Lung (tissue), 12 donors: ENCODE measurements around the gene IL36B. TPM values are rescaled to one million over a fixed set of nuclear protein-coding genes. Genes with fewer than 3 reads are reported as not detected.

Experiments
- ATAC-seq: fragments of 200-7000 bp; cut with Tn5 transposase; one replicate; pipeline ENCODE4 v1.9.1; 2020; ENCODE audit warnings: moderate number of reproducible peaks; ENCODE audit not compliant: insufficient read depth, low FRiP score
- DNase-seq, 3 donors: peaks; one replicate each; pipeline ENCODE4 v3.0.0-alpha.2; 2013 to 2017
- H3K27ac ChIP-seq, 2 donors: one replicate each; pipeline ENCODE4 v1.5.1; 2013; ENCODE audit warnings: mild to moderate bottlenecking in 2 of 2, moderate library complexity in 2 of 2, control low read depth in 1 of 2, inconsistent platforms in 1 of 2, low read depth in 1 of 2, low read length in 1 of 2
- H3K27me3 ChIP-seq, 3 donors: one replicate each; pipeline ENCODE4 v1.5.1; 2013; ENCODE audit warnings: low read length in 2 of 3; ENCODE audit not compliant: control insufficient read depth in 3 of 3, insufficient read depth in 3 of 3
- H3K36me3 ChIP-seq, 4 donors: one replicate each; pipeline ENCODE4 v1.5.1; 2013; ENCODE audit warnings: low read length in 4 of 4, mild to moderate bottlenecking in 1 of 4, moderate library complexity in 1 of 4; ENCODE audit not compliant: control insufficient read depth in 4 of 4, insufficient read depth in 4 of 4
- H3K4me1 ChIP-seq, 5 donors: one replicate each; pipeline ENCODE4 v1.5.1; 2013; ENCODE audit warnings: low read length in 5 of 5, mild to moderate bottlenecking in 2 of 5, moderate library complexity in 1 of 5; ENCODE audit not compliant: control insufficient read depth in 5 of 5, insufficient read depth in 5 of 5
- H3K4me3 ChIP-seq: one replicate; pipeline ENCODE4 v1.5.1; 2013; ENCODE audit warnings: mild to moderate bottlenecking, control low read depth, moderate library complexity
- H3K9ac ChIP-seq, 2 donors: one replicate each; pipeline ENCODE4 v1.5.1; 2013; ENCODE audit warnings: low read length in 2 of 2, control low read depth in 1 of 2; ENCODE audit not compliant: insufficient read depth in 1 of 2
- H3K9me3 ChIP-seq, 4 donors: one replicate each; pipeline ENCODE4 v1.5.1; 2013; ENCODE audit warnings: low read length in 3 of 4, mild to moderate bottlenecking in 1 of 4, moderate library complexity in 1 of 4; ENCODE audit not compliant: control insufficient read depth in 4 of 4, insufficient read depth in 3 of 4
- CTCF ChIP-seq: IDR thresholded peaks from 2 replicates; pipeline ENCODE4 v1.5.1; 2012; ENCODE audit warnings: mild to moderate bottlenecking; ENCODE audit errors: control extremely low read depth, extremely low read depth
- WGBS, 2 donors: extraction: QIAGEN DNeasy Blood & Tissue Kit; methylation state at CpG; one replicate each; pipeline ENCODE4 v1.1.7; 2013; 5-methylcytosine and 5-hydroxymethylcytosine counted together
- polyA plus RNA-seq, 2 donors: library from polyadenylated mRNA; stranded (reverse); fragments of 200-250 nt; gene quantifications; one replicate each; pipeline ENCODE4 v1.2.1, GENCODE V29; 2013
- total RNA-seq, 2 donors: library from RNA; depleted of rRNA in 1 of 2; stranded (reverse); fragments of >200 nt in 1 of 2; gene quantifications; one replicate each; pipeline ENCODE4 v1.2.1, GENCODE V29; 2014 to 2021
- donor health status: control.
- donor health status: control.
- donor health status: Bipolar disorder and iron deficiency.
- donor health status: healthy.
- donor health status: DM: yes; HTN: yes; CAD: no.

IL36B gene
- total and polyA plus RNA-seq, 4 donors = 0.05 TPM; not detected in 3

- peaks cover 0 to 1% (median 0%) of the 10 kb centered on the region in 4 donors for H3K9me3 ChIP-seq
- H3K4me1 ChIP-seq = peaks cover 0 to 14% (median 3%) of the 10 kb centered on the region in 5 donors
- no peak overlapping the region for H3K9ac ChIP-seq
- no peak for ATAC-seq
- H3K27me3 ChIP-seq = no peaks in the 10 kb centered on the region
- no peaks in the 10 kb centered on the region for H3K36me3 ChIP-seq
- H3K27ac ChIP-seq = no peak overlapping the region
- TF ChIP-seq CTCF = no peak
- no peak overlapping the region for H3K4me3 ChIP-seq
- peak in 2 of 3 donors; percentile 20 to 48 for DNase-seq
- WGBS, 2 donors = 34 to 55% methylated on average over 5 of the region's 5 CpGs
These were observed 16.2 kb upstream of the IL36B start for GRCh38 chr2:113068706-113069485.

- peaks cover 0 to 1% (median 0%) of the 10 kb centered on the region in 4 donors for H3K9me3 ChIP-seq
- ATAC-seq (no peak), DNase-seq (no peak)
- no peak overlapping the region for H3K9ac ChIP-seq
- no peak overlapping the region for H3K27ac ChIP-seq
- TF ChIP-seq CTCF = no peak
- no peak overlapping the region for H3K4me3 ChIP-seq
- WGBS, 2 donors = 82 to 99% methylated on average over 2 of the region's 2 CpGs
- H3K36me3 ChIP-seq = no peaks in the 10 kb centered on the region
- peaks cover 0 to 9% (median under 1%) of the 10 kb centered on the region in 5 donors for H3K4me1 ChIP-seq
- H3K27me3 ChIP-seq = no peaks in the 10 kb centered on the region
These were observed 15.6 kb upstream of the IL36B start for GRCh38 chr2:113068249-113068648.

GRCh38 chr2:113067681-113068080 is 15.0 kb upstream of the IL36B start, which contains the start of gene IL1F10:
IL1F10 (plus strand) TSS chr2:113067970; CDS start chr2:113072739, 4,769 bp downstream.
- 88 to 95% methylated on average over 3 of the region's 3 CpGs for WGBS, 2 donors
- no peak for ATAC-seq

More at GRCh38 chr2:113067681-113068080, 15.0 kb upstream of the IL36B start, which contains the start of gene IL1F10:
- Histone ChIP-seq H3K36me3 (no peaks in the 10 kb centered on the region), H3K9ac (no peak within 1 kb of the TSS), H3K9me3 (peaks cover 0 to 1% (median 0%) of the 10 kb centered on the region in 4 donors), H3K4me3 (no peak within 1 kb of the TSS), H3K27ac (no peak within 1 kb of the TSS), H3K4me1 (peaks cover 0 to 9% (median 0%) of the 10 kb centered on the region in 5 donors), H3K27me3 (no peaks in the 10 kb centered on the region)
- no peak for TF ChIP-seq CTCF
- no peak for DNase-seq
